ENCODE data around the gene NECAP2.
"Not testable (repeated sequence)": the region's sequence is repeated elsewhere in the genome, so short reads cannot be mapped to it uniquely, and the experiment has no call there.

- TF ChIP-seq YY1 (IDR thresholded peaks at IDR 0.05; ENCODE audit: insufficient read depth, insufficient read length); ZNF274 (IDR thresholded peaks at IDR 0.05; ENCODE audit: low read depth, low read length); SUZ12 (IDR thresholded peaks at IDR 0.05; ENCODE audit: extremely low read depth, insufficient read depth, insufficient read length): not testable (repeated sequence)
These were observed 60.5 kb downstream of the NECAP2 start for GRCh38 chr1:16500975-16501374.

All from NT2/D1 (cell line).